CD4-positive, alpha-beta T cell treated with Interleukin-12 subunit alpha and Interleukin-12 subunit beta, for 1 hour (primary cell): ENCODE results near the gene ZNF660.
"Not testable (repeated sequence)": the region's sequence is repeated elsewhere in the genome, so short reads cannot be mapped to it uniquely, and the experiment has no call there.

Source experiments
- DNase-seq: peaks from one replicate; pipeline ENCODE4 v3.0.0-alpha.2; 2020

ZNF660 gene

DNA sequence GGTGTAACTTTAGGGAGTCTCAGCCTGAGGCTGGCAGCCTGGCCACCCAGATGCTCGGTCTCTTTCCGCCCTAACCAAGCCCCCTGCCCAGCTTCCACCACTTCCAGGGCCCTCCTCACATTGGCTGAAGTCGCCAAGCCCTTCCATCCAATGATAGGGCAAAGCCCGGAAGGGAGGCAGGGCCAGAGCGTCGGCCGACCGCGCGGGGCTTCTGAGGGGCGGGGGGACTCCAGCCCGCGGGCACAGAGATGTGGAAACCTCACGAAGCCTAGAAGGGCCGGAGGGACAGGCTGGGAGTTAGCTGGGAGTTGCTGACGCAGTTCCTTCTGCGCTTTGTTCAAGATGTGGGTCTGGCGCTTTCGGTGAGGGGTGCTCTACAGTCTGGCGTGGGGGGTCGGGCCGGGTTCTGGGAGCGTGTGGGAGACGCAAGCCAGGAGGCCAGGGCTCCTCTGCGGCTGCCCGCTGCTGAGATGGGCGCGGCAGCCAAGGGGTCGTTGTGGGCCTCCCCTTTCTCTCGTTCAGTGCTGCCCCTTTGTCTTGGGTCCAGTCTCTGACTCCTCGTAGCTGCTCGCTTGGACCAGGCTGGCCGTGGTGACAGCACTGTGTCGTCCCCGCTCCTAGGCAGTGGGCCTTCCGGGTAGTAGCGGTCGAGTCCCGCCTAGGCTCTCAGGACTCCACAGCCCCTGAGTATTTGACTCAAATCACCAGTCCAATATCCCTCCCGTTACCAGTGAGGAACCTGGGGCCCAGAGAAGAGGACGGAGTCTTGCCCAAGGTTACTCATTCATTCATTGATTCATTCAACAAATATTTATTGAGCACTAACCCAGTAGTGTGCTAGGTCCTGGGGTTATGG, at the start of gene ZNF660:
ZNF660 (plus strand) TSS at position 319 of the 856 bp plus-strand sequence. CDS start 9,230 bp downstream, outside the sequence.
- DNase-seq, result no peak

DNA sequence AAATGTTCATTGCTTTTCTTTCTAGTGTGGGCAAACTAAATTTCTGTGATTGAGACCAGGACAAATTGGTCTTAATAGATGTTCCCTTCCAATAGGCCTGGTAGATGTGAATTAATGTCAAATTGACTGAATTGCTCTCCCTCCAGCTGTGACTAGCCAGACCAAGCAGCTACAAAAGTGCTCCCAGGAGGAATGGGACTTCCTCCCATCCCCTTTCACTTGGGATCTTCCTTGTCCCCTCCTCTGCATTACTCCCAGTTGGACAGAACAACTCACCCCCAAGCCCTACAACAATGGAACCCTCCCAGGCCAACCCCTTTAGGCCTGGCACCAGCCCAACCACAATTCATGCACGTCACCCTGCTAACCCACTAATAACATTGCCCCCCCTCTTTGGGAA, 49.4 kb upstream of the ZNF660 start:
- DNase-seq, result no peak

- DNase-seq, result not testable (repeated sequence)
Measured at GRCh38 chr3:44544811-44545210, 40.0 kb upstream of the ZNF660 start.

DNA sequence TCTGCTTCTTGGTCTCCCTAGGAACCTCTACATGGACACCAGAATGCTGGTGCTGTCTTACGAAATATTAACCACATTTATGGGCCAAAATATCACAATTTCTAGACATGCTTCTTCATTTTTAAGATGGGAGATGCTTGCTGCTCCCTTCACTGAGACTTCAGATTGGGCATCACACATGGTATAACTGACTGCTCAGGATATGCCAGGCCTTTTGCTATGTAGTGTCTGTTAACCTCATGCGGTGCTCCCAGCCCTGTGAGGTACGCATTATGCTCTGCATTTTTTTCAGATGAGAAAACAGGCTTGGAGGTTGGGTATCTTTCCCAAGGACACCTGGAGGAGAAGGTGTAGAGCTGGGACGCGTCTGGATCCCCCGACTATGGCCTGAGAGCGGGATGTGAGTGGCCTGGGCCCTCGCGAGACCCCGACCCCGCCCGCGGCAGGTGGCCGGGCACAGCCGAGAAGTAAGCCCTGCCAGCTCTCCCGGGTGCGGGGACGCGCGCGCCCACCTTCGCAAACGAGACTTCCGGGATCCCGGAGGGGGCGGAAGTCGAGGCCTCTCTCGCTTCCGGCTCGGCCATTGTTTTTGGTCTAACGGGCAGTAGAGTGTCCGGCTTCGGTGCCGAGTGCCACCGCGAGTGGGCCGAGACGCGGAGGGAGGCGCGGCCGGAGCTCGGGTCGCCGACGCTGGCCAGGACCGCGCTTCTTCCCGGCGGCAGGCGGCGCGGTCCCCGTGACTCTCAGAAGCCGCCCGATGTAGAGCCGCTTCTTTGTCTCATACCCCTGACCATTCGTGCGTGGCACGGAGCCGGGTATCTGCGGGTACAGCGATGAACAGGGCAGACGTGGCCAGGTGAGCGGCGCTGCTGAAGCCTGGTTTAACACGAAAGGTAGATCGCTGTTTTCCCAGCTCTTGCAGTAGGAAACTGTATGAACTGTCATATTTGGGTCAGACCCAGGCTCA, 29.9 kb upstream of the ZNF660 start, which contains the start of gene ZKSCAN7:
ZKSCAN7 (plus strand) TSS at position 568 of the 967 bp plus-strand sequence. CDS start 1,855 bp downstream, outside the sequence.
- DNase-seq, result peak; percentile 50

DNA sequence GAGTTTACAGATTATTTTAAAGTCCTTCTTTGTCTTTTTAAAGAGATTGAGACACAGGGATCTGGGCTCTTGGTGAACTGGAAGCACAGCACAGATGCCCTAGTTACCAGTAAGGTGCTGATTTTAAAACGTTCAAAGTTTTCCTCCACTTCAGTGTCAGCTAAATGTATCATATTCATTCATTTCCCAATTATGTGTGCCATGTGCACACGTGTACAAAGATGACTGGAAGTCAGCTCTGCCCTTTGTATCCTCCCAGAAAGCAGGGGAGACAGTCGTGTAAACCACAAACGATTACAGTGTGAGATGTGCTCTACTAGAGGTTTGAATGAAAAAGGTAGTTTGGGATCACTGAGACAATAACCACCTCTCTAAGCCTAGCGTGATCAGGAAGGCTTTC, 29.0 kb upstream of the ZNF660 start:
- no peak for DNase-seq

GRCh38 chr3:44557074-44557473, 27.7 kb upstream of the ZNF660 start:
- no peak for DNase-seq

- DNase-seq, result no peak
Measured at GRCh38 chr3:44561076-44561475, 23.7 kb upstream of the ZNF660 start.

GRCh38 chr3:44562147-44562546, 22.6 kb upstream of the ZNF660 start:
- DNase-seq, result no peak

DNA sequence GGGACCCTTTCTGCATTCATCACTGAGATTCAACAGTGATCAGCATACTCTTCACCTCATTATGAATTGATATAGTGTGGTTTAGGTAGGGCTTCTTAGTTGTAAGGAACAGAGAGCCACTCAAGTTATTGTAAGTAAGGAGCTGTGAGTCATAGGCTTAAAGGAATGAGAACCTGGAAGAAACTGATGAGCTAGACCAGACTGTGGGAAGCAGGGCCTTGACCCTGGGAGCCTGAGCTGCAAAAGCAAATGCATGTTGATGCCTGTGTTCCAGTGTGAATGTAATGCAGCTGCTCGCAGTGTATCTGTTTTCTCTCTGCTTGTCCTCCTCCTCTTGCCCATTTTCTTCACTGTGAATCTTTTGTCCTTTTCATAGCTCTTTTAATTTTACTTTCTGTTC, 16.2 kb upstream of the ZNF660 start:
- DNase-seq, result no peak

GRCh38 chr3:44571024-44571423, 13.7 kb upstream of the ZNF660 start:
- DNase-seq, result no peak

DNA sequence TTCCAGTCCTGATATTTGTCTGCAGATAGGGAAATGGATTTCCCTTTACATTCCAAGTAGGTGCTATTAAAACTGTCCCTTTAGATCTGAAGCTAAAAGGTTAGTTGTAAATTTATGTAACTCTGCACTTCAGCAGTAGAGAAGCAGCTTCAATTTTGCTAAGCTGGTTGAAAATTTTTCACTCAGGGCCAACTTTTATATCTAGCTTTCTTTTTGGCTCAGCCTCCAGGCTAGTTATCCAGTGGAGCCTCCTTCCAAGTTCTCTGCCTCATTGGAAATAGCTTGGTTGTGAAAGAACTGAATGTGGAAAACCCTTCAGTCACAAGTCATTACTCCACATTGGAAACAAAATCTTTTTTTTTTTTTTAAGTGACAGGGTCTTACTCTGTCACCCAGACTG, 8.2 kb upstream of the ZNF660 start:
- DNase-seq, result no peak

GRCh38 chr3:44577354-44577952, 7.3 kb upstream of the ZNF660 start:
- DNase-seq, result not testable (repeated sequence)

- DNase-seq, result not testable (repeated sequence)
Measured at GRCh38 chr3:44578316-44578715, 6.4 kb upstream of the ZNF660 start.

DNA sequence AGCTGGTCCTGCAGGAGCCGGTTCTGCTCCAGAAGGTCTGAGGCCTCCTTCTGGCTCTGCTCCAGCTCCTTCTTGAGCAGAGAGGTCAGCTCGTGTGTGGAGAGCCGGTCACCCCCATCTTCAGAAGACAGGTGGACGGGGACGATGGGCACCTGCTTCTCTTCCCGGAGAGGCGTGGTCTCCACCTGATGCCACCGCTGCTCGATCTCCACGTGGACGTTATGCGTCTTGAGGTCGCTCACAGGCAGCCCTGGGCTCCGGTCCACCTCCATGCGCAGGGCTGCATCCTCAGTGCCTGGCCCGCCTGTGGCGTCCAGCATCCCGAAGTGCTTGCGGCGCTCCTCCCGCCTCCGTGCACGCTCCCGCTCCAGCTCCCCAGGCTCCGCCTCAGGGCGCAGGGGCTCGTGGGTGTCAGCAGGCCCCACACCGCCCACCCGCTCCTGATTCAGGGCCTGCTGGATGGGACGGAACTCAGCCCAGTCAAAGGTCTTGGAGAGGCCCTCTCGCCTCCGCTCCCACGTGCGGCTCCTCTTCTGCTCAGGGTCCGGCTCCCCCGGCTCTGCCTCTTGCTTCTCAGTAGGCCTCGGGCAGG, 5.7 kb upstream of the ZNF660 start:
- DNase-seq, result not testable (repeated sequence)

DNA sequence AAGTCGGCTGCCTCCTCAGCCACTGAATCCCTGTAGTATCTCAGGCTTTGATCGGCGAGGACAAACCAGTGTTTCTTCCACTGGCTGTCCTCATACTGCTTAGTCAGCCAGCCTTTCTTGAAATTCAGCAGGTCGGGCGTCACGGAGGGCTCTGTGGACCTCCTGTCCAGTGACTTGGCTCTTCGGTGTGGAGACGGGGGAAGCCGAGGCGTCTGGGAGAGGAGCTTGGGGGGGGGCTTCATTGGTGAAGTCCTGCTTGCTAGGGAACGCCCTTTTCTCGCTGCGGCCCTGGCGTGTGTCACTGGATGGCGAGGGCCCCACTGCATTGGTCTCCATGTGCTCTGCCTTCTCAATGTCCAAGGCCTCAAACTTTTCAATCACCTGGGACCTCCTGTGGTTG, 5.0 kb upstream of the ZNF660 start:
- DNase-seq, result not testable (repeated sequence)

- not testable (repeated sequence) for DNase-seq
Measured at GRCh38 chr3:44580971-44581370, 3.8 kb upstream of the ZNF660 start.

DNA sequence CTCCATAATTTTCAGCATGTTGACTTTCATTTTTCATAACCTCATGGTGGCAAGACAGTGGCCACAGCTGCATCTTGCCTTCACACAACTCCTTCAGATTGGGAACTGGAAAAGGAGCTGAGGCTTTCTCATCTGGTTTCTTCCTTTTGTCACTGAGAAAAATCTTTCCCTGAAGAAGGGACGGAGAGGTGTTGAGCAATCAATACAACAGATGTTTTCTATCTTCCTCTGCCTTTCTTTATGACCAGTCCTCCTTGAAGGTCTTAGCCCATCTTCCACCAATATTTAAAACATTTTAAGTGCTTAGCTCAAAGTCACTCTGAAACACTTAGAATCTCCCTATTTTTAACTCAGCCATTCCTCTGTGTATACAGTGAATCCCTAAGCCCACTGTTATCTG, 11.9 kb downstream of the ZNF660 start:
- DNase-seq, result no peak

GRCh38 chr3:44601749-44602148, 17.0 kb downstream of the ZNF660 start:
- DNase-seq, result no peak

- DNase-seq, result no peak
Measured at GRCh38 chr3:44612678-44613077, 27.9 kb downstream of the ZNF660 start.

GRCh38 chr3:44624749-44625480, 40.2 kb downstream of the ZNF660 start, which contains the start of gene ZNF197:
TSS of gene ZNF197 (plus strand) at chr3:44625036. CDS start at chr3:44629155, 4,119 bp downstream.
- peak; percentile 60 for DNase-seq

GRCh38 chr3:44628716-44629115, 44.0 kb downstream of the ZNF660 start:
- DNase-seq, result no peak

GRCh38 chr3:44632193-44632592, 47.4 kb downstream of the ZNF660 start:
- no peak for DNase-seq
